GM18517 (cell line): ENCODE measurements around the gene CLCA2.

Experiments used
- ATAC-seq: cut with Tn5 transposase; IDR thresholded peaks from one replicate; pipeline ENCODE4 v1.9.1; 2021; ENCODE audit warnings: mild to moderate bottlenecking, moderate library complexity; ENCODE audit not compliant: unreplicated experiment

Gene CLCA2

DNA sequence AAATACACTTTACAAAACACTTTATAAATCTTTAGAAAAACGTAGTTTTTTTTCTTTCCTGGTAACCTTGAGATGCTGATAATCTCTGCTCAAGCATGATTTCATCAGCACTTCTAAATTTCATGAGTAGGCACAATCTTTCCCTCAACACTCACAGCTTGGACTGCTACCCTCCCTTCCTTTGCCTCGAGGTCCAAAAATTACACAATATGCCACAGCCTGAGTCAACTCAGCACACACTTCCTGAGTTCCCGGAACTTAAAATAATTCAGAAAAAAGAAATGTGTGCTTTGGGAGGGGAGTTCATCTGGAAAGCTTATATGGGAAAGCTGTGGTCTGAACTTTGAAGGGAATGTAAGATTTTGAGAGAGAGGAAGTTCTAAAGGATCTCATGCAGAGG lies 5.9 kb downstream of the CLCA2 start:
- no peak for ATAC-seq

DNA sequence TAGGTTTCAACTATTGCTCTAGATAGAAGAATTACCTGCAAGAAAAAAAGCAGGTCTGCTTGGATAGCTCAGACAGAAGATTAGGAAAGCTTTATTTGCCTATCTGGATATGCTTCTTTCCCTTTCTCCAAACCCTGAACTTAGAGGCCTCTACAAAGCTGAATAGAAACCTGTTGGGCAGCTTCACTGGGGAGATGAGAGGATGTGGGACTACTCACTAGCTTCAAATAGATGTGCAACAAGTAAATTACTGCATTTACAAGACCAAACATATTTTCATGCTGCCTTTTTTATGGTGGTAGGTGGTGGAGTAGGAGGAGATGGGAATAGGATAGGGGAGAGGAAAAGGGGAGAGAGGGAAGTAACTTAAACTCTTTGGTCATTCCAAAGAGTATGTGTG lies 6.4 kb downstream of the CLCA2 start:
- no peak for ATAC-seq

DNA sequence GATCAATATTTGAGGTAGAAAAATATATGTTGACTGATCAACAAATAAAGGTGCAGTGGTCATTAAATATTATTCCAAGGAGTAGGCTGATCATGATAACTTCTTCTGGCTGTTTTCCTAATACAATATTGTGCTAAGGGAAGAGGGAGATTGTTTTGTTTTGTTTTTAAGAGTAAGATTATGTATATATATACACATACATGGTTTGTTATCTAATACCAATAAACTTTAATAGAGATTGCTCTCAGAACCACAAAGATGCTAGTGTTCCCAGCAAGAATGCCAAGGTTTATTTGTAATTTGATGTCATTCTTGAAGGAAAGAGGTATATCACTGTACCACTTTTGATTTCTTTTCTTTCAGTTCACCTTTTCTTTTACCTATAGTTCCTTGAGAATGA lies 10.1 kb downstream of the CLCA2 start:
- ATAC-seq = no peak

DNA sequence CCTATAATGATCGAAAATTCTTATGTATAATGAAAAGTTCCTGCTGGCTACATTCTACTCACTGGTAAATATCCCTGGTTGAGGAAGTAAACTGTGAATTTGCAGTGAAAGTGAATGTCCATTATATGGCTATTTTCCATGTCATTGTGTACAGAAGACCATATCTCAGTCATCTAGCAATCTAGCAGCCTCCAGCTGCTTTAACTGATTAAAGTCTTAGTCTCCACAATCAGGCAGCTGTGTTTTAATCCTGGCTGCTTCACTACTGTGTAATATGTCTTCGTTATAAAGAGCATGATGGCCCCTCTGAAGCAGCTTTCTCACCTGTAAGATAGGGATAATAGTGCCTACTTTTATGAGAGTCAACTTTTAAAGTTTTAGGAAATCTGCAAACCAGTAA lies 11.4 kb downstream of the CLCA2 start:
- no peak for ATAC-seq

DNA sequence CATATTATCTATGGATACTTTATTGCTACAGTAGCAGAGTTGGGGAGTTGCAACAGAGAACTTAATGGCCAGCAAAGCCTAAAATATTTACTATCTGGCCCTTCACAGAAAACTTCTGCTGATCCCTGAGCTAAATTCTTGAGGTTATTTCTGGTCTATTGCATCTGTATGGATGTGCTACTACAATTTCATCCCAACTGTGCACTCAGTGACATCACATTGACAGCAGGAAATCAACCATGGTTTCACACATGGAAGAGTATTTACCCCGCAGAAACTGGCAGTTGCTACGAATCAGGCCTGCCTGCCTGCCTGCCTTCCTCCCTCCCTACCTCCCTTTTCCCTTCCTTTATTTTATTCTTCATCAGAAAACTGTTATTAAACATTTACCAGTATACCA lies 12.1 kb downstream of the CLCA2 start:
- ATAC-seq = no peak

DNA sequence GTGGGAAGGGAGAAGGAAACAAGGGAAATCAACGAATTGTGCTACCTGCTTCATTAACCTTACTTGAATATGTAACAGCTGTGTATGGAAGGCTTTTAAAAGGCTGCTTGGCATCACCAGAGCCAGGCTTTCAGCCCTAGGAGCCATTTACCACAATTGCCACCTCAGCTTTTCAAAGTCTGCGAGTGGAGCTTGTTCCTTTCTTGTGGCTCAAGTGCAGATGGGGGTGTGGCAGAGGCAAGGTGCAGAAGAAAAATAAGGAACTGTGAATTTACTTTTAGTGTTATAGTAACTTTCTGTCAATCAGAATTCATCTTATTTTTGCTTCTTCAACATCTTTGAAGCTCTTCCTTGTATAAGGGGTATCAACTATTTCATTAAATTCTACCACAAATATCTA lies 17.6 kb downstream of the CLCA2 start:
- ATAC-seq = no peak

DNA sequence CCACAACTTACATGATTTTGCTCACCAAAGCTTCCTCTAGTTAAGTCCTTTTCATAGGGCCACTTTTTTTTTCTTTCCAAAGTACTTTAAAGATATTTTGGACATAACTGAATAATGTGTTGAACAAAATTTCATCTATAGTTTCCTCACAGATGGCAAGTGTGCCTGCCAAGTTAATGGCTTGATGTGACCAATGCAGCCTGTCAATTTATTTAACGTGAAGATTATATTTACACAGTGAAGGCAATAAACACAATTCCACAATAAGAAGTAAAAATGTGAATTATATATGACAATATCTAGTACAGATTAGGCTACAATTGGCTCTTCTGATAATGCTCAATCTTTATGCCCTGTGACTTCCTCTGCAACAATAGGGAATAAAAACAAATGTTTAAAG lies 18.0 kb downstream of the CLCA2 start:
- no peak for ATAC-seq

DNA sequence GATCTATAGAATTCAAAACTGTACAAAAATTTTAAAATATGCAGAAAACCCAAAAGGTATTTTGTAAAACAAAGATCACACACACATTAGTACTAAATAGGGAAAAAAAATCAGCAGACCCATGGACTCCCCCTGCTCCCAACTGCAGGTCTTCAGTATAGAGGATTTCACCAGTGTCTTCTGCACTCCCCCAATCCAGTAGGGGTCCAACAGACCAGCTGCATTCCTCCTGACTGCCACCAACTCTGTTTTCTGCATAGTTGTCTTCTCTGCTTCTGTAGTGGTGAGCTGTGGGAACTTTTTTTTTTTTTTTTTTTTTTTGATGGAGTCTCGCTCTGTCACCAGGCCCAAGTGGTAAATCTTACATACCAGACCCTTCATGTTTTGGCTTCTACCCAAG lies 21.9 kb downstream of the CLCA2 start:
- no peak for ATAC-seq

DNA sequence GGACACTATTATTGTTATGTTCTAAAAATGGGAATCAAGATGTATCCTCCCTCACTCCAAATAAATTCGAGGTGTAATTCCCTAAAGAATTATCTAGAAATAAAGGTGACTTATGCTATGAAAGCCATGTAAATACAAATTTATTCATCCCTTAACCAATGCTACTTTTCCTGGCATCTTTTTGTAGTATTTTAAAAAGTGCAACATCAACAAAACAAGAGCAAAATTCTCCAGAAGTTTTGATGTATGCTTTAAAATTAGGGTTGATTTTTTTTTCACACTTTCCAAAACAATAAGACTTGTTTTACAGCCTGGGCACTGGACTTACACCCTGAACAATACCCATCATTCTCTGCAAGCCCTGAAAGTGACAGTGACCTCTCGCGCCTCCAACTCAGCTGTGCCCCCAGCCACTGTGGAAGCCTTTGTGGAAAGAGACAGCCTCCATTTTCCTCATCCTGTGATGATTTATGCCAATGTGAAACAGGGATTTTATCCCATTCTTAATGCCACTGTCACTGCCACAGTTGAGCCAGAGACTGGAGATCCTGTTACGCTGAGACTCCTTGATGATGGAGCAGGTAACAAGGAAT lies 23.3 kb downstream of the CLCA2 start:
- no peak for ATAC-seq

DNA sequence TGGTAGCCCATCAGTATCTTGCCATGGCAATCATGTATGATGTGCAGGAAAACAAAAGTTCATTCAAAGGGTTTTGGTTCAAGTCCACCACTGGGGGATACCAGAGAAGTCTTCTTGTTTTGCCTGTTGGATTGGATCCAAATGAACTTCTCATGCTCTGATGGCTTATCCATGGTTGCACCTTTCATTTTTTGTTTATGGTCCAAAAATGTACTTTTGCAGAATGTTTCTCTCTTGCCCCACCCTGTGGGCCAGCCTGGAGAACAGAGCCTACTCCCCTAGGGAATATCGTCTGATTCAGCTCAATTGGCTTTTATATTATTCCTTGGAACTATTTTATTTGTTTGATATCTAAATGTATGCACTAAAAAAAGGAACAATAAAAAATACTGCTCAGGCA lies 24.7 kb downstream of the CLCA2 start:
- no peak for ATAC-seq

DNA sequence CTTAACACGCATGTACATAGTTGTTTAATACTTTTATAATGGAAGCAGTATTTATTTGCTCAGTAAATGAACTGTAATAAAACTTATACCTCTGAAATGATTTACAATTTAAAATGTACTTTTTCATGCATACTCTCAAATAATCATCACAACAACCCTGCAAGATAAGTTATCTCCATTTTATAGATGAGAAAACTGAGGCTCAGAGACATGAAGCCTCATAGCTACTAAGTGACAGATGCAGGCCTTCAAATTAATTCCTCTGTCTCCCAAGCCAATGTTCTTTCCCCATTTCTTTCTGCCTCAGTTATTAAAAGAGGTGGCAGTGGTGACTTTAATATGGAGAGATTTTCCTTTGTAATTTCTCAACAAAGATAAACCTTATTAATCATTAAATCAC lies 25.1 kb downstream of the CLCA2 start:
- no peak for ATAC-seq

DNA sequence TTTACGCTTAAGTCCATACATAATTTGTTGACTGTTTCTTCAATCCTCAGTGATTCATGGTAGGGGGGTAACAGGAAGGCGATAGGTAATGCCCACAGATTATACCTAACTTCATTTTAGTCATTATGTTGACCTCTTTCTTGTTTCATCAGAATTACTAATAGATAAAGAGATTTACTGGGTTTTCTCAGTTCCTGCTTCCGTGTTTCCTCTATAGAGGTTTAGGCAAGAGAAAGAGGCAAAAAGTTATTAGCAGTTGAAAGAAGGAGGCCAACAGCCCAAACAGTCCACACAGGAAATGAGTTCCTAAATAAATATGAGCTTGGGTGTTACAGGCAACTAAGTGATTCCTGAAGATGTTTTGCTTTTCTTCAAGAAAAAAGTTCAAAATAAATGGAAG lies 26.9 kb downstream of the CLCA2 start:
- no peak for ATAC-seq

DNA sequence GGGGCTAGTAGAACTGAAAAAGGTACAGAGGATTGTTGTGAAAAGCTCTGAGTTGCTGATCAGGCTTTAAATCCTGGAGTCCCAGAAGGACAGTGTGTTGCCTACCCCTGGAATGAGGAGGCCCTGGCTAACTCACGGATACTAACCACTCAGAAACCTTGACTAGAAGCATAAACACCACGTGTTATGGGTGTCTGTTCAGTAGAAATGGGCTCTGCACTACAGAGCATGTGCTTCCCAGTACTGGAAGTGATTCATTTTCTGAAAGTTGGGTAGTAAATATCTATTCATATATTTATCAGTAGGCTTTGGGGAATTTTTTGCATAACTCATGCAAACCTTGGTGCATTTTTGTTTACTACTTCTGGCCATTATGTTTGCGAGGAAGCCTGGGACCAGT lies 29.7 kb downstream of the CLCA2 start:
- no peak for ATAC-seq

DNA sequence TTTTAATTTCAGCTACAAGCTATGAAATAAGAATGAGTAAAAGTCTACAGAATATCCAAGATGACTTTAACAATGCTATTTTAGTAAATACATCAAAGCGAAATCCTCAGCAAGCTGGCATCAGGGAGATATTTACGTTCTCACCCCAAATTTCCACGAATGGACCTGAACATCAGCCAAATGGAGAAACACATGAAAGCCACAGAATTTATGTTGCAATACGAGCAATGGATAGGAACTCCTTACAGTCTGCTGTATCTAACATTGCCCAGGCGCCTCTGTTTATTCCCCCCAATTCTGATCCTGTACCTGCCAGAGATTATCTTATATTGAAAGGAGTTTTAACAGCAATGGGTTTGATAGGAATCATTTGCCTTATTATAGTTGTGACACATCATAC lies 31.1 kb downstream of the CLCA2 start:
- ATAC-seq = no peak

DNA sequence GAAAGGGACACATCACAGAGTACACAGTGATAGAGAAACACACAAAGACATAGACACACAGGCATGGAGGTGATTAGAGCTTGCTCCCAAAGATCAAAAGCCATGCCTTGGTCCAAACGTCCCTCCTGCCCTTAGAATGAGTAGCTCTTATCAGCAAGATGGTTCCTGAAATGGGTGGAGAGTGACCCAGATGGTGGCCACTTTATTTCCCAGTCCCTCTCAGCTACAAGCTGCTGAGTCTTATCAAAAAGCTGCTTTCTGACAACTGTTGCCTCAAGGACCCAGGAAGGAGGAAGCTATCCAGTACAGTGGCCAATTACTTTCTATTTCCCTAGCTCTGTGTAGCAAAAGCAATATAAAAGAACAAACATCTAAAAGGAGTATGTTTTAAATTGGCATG lies 37.0 kb downstream of the CLCA2 start:
- no peak for ATAC-seq

DNA sequence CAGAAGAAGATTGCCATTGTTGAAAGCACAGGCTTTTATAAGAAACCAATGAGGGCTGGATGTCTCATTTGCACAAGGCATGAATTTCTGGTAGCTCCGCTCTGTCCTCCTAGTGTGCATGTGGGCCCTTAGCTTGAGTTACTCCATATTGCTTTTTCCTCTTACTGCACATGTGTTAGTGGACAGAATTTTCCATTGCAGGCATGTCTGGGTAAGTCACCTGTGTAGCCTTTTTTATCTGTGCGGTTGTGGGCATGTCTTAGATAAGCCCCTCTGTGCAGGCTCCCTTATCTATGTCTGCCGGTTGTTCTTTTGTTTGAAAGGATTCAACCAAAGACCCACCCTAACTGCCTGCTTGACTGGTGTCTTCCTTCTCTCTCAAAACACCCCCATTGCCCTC lies 37.5 kb downstream of the CLCA2 start:
- ATAC-seq = no peak

DNA sequence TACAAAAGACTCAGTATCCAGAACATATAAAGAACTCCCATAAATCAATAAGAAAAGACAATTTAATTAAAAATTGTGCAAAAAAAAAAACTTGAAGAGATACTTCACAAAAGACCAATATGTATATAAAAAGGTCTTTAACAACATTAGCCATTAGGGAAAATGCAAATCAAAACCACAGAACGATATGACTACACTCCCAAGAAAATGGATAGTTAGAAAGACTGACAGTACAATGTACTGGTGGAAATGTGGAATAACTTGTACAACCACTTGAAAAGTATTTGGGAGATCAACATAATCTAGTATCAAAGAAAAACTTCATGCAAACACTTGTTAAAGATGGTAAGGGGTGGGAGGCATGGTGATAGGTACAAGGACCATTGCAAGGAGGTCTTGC lies 40.8 kb downstream of the CLCA2 start:
- no peak for ATAC-seq

DNA sequence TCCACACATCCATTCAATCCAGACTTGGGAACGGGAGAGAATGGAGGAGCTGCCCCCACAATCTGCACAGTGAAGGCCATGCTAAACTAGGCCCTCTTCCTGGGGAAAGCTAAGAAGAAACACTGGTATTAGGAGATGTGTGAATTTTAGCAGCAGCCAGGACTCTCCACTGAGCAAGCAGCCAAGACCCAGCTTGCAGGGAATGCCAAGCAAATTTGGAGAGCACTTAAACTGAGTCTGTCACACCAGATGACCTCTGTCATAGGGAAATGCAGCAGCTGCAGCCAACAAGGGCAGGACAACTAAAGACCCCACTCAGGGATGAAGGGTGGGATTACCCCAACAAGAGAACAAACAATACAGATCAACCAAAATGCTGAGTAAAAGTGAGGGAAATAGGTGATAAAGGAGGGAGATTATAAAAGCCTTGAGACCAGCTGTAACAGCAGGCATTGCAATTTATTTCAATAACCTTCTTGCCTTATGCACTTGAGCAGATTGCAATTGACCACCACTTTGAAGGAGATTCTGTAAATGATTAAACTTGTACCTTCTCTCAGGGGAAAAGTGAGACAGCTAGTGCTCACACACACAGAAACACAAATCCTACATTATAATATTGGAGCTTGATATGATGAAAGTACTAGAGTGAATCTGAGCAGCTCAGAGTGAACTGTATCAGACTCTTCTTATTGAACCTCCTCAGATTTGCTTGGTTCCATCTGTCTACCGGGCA lies 42.3 kb downstream of the CLCA2 start:
- ATAC-seq = no peak

DNA sequence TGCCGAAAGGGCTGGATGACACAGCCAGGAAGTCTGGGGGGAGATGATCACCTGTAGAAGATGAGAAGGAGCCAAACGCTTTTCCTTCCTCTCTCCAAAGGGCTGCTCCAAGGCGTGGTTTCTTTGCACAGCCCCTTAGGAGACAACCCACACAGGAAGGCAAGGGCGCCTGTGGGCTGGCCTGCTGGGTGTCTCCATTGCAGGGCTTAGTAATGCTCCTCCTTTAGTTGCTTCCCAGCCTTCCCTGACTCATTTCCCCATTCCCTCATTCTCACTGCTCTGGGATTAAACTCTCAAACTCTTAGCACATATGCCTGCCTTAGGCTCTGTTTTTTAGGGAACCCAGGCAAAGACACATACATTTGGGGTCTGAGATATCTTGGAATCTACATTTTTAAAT lies 43.0 kb downstream of the CLCA2 start:
- ATAC-seq = no peak

DNA sequence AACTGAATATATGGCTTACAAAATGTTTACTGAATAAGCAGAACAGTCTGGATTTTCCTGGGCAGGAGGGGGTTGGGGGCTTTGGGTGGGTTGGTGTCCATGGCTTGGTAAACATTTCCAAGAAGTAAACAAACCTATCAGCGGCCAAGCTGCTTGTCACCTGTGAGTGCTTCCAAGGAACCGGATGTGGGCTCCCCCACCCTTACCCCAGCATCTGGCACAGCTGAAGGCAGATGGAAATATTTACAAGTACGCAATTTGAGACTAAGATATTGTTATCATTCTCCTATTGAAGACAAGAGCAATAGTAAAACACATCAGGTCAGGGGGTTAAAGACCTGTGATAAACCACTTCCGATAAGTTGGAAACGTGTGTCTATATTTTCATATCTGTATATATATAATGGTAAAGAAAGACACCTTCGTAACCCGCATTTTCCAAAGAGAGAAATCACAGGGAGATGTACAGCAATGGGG lies 44.6 kb downstream of the CLCA2 start, which contains the start of gene CLCA1:
TSS of gene CLCA1 (plus strand) at position 427 of the 477 bp plus-strand sequence. CDS start at position 472, 45 bp downstream.
- no peak for ATAC-seq

DNA sequence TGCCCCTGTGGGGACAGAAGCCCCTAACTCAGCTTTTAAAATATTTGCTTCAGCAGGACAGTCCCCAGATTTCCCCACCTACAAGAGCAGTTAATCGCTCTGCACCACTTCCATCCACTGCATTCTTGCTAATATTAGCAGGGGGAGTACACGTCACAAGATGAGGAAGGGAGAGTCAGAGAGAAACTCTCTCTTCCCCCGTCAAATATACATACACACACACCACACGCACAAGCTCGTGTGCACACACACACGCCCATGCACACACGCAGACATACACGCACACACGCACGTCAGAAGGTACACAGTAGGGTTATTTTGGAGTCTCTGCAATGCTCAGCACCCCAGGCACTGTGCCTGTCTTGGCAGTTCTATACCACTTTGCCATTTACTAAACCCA lies 46.9 kb downstream of the CLCA2 start:
- ATAC-seq = no peak

DNA sequence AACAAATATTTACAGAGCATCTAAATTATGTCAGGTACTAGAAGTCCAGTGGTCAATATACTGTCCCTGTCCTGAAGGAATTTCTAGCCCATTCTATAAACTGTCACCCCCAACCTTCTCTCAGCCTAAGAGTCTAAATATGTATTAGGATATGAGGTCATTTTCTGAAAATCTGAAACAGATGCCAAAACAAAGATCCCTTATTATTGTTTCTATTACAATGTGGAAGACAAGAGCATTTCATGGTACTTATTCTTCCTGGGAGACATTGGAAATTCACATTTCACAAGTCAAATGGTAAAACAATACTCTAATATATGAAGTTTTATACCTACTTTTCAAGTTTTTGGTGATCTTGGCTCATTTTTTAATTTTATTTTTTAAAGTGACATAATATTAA lies 47.3 kb downstream of the CLCA2 start:
- ATAC-seq = no peak

DNA sequence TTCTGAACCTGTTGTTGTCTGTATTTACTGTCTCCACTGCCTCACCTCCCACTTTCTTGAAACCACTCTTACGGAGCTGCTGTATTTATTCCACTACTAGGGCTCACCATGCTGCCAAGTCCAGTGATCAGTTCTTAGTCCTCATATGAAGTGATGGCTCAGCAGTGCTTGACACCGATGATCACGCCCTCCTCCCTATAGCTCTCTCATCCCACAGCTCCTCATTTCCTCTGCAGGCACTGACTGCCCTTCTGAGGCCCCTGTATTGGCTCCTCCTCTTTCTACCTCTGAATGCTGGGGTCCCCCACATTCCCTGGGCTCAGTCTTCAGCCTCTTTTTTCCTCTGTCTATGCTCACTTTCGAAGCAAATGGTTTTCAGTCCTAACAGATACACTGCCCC lies 48.2 kb downstream of the CLCA2 start:
- no peak for ATAC-seq
